GM23338 (cell line): ENCODE data around the gene PHF23.

Experiments used
- CTCF ChIP-seq, 2 experiments: fragments of 200-600 bp in 1 of 2; sonication (generic) in 1 of 2; conservative IDR thresholded peaks; 2 replicates each; pipeline versions ENCODE4 v1.5.1 to v1.6.1; 2016 to 2017; ENCODE audit warnings: antibody characterized with exemption in 2 of 2, low read depth in 2 of 2, mild to moderate bottlenecking in 2 of 2, moderate library complexity in 1 of 2
- EZH2 ChIP-seq: fragments of 200-600 bp; sonication (generic); IDR thresholded peaks from one replicate; pipeline ENCODE4 v1.8.0; 2017; ENCODE audit warnings: antibody characterized with exemption, mild to moderate bottlenecking, low read depth; ENCODE audit not compliant: unreplicated experiment
- JUNB ChIP-seq: IDR thresholded peaks from one replicate; pipeline ENCODE4 v1.6.1; 2016; ENCODE audit warnings: antibody characterized with exemption; ENCODE audit not compliant: unreplicated experiment
- REST ChIP-seq: IDR thresholded peaks from one replicate; pipeline ENCODE4 v1.6.1; 2018; ENCODE audit warnings: antibody characterized with exemption; ENCODE audit not compliant: unreplicated experiment

GRCh38 chr17:7258731-7259554 is 19.7 kb upstream of the PHF23 start:
- TF ChIP-seq CTCF (conservative IDR thresholded peaks at IDR 0.05; ENCODE audit: low read depth in 2 of 2) (no peak), REST (no peak), JUNB (no peak), EZH2 (no peak)
